HepG2 (cell line): ENCODE data around the gene ANKRD12.

Experiments
- KDM5B ChIP-seq: sonication (generic); formaldehyde crosslinking; IDR thresholded peaks from 2 replicates; pipeline ENCODE4 v1.4.0; 2020; ENCODE audit warnings: missing genetic modification reagents, mild to moderate bottlenecking, borderline replicate concordance
- MYNN ChIP-seq: sonication (generic); formaldehyde crosslinking; IDR thresholded peaks from 2 replicates; pipeline ENCODE4 v1.4.0; 2020; ENCODE audit warnings: mild to moderate bottlenecking, low read depth, missing genetic modification reagents
- NPAS2 ChIP-seq: sonication (generic); formaldehyde crosslinking; IDR thresholded peaks from 2 replicates; pipeline ENCODE4 v1.8.0; 2022; ENCODE audit warnings: mild to moderate bottlenecking, missing genetic modification reagents, borderline replicate concordance
- PHF21A ChIP-seq: sonication (generic); formaldehyde crosslinking; IDR thresholded peaks from 2 replicates; pipeline ENCODE4 v1.5.0; 2020; ENCODE audit warnings: mild to moderate bottlenecking, missing genetic modification reagents
- POLR2A ChIP-seq, 2 experiments: IDR thresholded peaks; 2 replicates each; pipeline ENCODE4 v1.6.1; 2011; ENCODE audit warnings: low read depth in 2 of 2, low read length in 2 of 2, mild to moderate bottlenecking in 1 of 2, moderate library complexity in 1 of 2; ENCODE audit not compliant: insufficient read depth in 1 of 2
- RNF219 ChIP-seq: sonication (generic); formaldehyde crosslinking; IDR thresholded peaks from 2 replicates; pipeline ENCODE4 v1.5.0; 2020; ENCODE audit warnings: mild to moderate bottlenecking, missing genetic modification reagents
- SNRNP70 ChIP-seq: fragments of 200-400 bp; formaldehyde crosslinking; IDR thresholded peaks from 2 replicates; pipeline ENCODE4 v1.6.1; 2017; ENCODE audit warnings: mild to moderate bottlenecking, low read depth, low read length, moderate library complexity
- ZBTB8A ChIP-seq: sonication (generic); formaldehyde crosslinking; IDR thresholded peaks from 2 replicates; pipeline ENCODE4 v1.4.0; 2020; ENCODE audit warnings: mild to moderate bottlenecking, low read depth, missing genetic modification reagents, borderline replicate concordance
- TF ChIP-seq, protein P1 (sequence below): sonication (generic); formaldehyde crosslinking; IDR thresholded peaks from 2 replicates; pipeline ENCODE4 v1.5.0; 2020; ENCODE audit warnings: mild to moderate bottlenecking, missing genetic modification reagents, moderate library complexity
- TF ChIP-seq, protein P2 (sequence below): sonication (generic); formaldehyde crosslinking; IDR thresholded peaks from 2 replicates; pipeline ENCODE4 v1.5.1; 2020; ENCODE audit warnings: mild to moderate bottlenecking, missing genetic modification reagents, moderate library complexity

DNA sequence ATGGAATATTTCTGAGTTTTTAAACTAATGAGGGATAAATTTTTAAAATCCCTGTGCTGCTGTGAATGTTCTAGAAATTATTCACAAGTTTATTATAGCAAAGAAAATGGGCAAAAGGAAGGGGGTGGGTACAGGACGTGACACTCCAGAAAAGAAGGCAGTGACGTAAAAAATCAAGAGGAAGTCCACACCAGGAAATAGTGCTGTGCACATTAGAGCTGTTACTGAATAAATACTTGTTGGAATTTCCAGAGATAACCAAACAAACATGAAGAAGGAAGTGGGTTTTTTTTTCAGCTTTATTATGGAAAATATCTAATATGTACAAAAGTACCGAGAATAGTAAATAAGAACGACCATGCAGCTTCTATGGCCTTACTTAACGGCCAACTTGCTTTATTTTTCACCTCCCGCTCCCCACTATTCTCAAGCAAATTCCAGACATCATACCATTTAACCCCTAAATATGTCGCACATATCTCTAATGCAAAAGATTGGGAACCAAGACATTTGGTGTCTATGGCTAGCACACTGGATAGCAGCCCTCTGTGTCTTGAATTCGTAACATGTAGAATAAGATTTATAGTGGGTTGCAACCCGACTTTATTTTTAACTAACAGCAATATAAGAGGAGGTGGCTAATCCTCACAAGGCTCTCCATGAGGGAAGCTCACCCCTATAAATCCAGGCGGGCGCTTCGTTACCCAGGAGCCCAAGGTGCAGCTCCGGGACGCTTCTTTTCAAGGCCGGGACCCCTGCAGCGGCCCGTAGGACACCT lies 34.7 kb upstream of the ANKRD12 start:
- TF ChIP-seq PHF21A (CRISPR knock-in tag) (no peak), RNF219 (no peak), NPAS2 (CRISPR knock-in tag) (no peak), POLR2A (IDR thresholded peaks at IDR 0.05; ENCODE audit: insufficient read depth in 1 of 2, low read depth in 2 of 2, low read length in 2 of 2) (no peak; a peak in 2 of 4 replicates), ZBTB8A (CRISPR knock-in tag) (no peak), MYNN (CRISPR knock-in tag) (no peak), KDM5B (CRISPR knock-in tag) (no peak), SNRNP70 (no peak)
- TF ChIP-seq, protein P1, sequence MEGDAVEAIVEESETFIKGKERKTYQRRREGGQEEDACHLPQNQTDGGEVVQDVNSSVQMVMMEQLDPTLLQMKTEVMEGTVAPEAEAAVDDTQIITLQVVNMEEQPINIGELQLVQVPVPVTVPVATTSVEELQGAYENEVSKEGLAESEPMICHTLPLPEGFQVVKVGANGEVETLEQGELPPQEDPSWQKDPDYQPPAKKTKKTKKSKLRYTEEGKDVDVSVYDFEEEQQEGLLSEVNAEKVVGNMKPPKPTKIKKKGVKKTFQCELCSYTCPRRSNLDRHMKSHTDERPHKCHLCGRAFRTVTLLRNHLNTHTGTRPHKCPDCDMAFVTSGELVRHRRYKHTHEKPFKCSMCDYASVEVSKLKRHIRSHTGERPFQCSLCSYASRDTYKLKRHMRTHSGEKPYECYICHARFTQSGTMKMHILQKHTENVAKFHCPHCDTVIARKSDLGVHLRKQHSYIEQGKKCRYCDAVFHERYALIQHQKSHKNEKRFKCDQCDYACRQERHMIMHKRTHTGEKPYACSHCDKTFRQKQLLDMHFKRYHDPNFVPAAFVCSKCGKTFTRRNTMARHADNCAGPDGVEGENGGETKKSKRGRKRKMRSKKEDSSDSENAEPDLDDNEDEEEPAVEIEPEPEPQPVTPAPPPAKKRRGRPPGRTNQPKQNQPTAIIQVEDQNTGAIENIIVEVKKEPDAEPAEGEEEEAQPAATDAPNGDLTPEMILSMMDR (CRISPR knock-in tag), result no peak
- TF ChIP-seq, protein P2, sequence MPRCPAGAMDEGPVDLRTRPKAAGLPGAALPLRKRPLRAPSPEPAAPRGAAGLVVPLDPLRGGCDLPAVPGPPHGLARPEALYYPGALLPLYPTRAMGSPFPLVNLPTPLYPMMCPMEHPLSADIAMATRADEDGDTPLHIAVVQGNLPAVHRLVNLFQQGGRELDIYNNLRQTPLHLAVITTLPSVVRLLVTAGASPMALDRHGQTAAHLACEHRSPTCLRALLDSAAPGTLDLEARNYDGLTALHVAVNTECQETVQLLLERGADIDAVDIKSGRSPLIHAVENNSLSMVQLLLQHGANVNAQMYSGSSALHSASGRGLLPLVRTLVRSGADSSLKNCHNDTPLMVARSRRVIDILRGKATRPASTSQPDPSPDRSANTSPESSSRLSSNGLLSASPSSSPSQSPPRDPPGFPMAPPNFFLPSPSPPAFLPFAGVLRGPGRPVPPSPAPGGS (CRISPR knock-in tag), result no peak
